CD4-positive, alpha-beta T cell treated with Interferon alpha-2 for 1 hour (primary cell): ENCODE data around the gene ZACN.
A peak's percentile ranks its signal among the peaks of the same experiment; 100 is the strongest.
"Not testable (repeated sequence)": the region's sequence is repeated elsewhere in the genome, so short reads cannot be mapped to it uniquely, and the experiment has no call there.

Experiments
- DNase-seq, 2 donors: peaks; one replicate each; pipeline ENCODE4 v3.0.0-alpha.2; 2020 to 2022

Gene ZACN

GRCh38 chr17:76056882-76057281 lies 22.1 kb upstream of the ZACN start:
- DNase-seq = no peak

DNA sequence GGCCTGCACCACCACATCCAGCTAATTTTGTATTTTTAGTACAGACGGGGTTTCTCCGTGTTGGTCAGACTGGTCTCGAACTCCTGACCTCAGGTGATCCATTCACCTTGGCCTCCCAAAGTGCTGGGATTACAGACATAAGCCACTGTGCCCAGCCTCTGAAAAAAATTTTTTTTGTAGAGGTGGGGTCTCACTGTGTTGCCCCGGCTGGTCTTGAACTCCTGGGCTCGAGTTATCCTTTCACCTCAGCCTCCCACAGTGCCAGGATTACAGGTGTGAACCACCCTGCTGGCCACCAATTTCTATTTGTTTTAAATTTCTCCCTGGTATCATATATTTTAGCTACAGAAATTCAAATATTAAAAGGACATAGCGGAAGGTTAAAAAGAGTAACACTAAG lies 20.7 kb upstream of the ZACN start:
- not testable (repeated sequence) for DNase-seq

- DNase-seq = peak in 1 of 2 donors; percentile 53
Observed at GRCh38 chr17:76063875-76064546, 15.0 kb upstream of the ZACN start.

DNA sequence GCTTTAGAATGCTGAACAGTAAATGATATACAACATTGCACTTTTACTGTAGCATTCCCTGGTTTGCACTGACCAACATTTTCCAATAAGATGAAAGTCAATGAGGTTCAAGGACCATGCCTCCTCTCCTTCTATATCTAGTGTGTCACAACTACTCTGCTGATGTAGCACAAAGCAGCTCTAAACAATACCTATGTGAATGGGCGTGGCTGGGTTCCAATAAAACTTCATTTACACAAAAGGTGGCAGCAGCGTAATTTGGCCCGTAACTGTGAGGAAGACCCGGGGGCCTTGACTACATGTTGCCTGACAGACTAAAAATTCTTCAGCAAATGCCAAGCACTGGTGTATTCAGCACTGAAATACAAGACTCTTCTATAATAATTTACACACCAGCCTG lies 13.2 kb upstream of the ZACN start:
- no peak for DNase-seq

- no peak for DNase-seq
Observed at GRCh38 chr17:76071531-76072147, 7.3 kb upstream of the ZACN start.

- peak; percentile 86 to 87 for DNase-seq
Observed at GRCh38 chr17:76072148-76072858, 6.7 kb upstream of the ZACN start, which contains the start of gene SRP68. Gene SRP68, minus strand, starts transcription at chr17:76072517. Its CDS starts 26 bp downstream, at chr17:76072491.

GRCh38 chr17:76074390-76075363 lies 4.3 kb upstream of the ZACN start, which contains the start of gene GALR2:
Gene GALR2, plus strand, starts transcription at chr17:76074781. Its CDS starts 103 bp downstream, at chr17:76074884.
- DNase-seq = no peak

- no peak for DNase-seq
Observed at GRCh38 chr17:76075364-76076145, 3.4 kb upstream of the ZACN start.

- DNase-seq = no peak
Observed at GRCh38 chr17:76076146-76076764, 2.7 kb upstream of the ZACN start.

DNA sequence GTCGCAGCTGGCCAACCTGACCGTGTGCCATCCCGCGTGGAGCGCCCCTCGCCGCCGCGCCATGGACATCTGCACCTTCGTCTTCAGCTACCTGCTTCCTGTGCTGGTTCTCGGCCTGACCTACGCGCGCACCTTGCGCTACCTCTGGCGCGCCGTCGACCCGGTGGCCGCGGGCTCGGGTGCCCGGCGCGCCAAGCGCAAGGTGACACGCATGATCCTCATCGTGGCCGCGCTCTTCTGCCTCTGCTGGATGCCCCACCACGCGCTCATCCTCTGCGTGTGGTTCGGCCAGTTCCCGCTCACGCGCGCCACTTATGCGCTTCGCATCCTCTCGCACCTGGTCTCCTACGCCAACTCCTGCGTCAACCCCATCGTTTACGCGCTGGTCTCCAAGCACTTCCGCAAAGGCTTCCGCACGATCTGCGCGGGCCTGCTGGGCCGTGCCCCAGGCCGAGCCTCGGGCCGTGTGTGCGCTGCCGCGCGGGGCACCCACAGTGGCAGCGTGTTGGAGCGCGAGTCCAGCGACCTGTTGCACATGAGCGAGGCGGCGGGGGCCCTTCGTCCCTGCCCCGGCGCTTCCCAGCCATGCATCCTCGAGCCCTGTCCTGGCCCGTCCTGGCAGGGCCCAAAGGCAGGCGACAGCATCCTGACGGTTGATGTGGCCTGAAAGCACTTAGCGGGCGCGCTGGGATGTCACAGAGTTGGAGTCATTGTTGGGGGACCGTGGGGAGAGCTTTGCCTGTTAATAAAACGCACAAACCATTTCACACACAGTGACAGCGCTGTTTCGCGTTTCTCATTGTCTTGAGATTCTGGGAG lies 2.0 kb upstream of the ZACN start:
- peak; percentile 52 to 71 for DNase-seq

- DNase-seq = no peak
Observed at GRCh38 chr17:76077584-76078110, 1.3 kb upstream of the ZACN start.

GRCh38 chr17:76078370-76078769 lies 612 bp upstream of the ZACN start:
- DNase-seq = not testable (repeated sequence)

DNA sequence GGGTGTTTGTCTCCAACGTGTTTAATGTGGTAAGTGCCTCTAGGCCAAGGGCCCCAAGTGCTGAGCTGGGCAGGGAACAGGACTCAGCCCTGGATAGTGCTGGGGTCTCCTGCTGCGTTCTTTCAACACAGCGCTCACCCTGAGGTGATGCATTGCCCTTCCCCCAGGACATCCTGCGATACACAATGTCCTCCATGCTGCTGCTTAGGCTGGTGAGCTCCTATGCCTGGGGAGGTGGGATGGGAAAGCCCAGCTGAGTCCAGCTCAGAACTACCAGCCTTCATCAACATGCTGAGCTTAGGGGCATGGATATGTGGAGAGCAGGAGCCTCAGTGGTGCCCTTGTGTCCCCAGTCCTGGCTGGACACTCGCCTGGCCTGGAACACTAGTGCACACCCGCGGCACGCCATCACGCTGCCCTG lies 563 bp downstream of the ZACN start:
- DNase-seq = no peak

GRCh38 chr17:76079956-76080767 lies 1.2 kb downstream of the ZACN start:
- no peak for DNase-seq

- no peak for DNase-seq
Observed at GRCh38 chr17:76080768-76081287, 1.8 kb downstream of the ZACN start.

GRCh38 chr17:76081295-76082210 lies 2.6 kb downstream of the ZACN start:
- DNase-seq = no peak

DNA sequence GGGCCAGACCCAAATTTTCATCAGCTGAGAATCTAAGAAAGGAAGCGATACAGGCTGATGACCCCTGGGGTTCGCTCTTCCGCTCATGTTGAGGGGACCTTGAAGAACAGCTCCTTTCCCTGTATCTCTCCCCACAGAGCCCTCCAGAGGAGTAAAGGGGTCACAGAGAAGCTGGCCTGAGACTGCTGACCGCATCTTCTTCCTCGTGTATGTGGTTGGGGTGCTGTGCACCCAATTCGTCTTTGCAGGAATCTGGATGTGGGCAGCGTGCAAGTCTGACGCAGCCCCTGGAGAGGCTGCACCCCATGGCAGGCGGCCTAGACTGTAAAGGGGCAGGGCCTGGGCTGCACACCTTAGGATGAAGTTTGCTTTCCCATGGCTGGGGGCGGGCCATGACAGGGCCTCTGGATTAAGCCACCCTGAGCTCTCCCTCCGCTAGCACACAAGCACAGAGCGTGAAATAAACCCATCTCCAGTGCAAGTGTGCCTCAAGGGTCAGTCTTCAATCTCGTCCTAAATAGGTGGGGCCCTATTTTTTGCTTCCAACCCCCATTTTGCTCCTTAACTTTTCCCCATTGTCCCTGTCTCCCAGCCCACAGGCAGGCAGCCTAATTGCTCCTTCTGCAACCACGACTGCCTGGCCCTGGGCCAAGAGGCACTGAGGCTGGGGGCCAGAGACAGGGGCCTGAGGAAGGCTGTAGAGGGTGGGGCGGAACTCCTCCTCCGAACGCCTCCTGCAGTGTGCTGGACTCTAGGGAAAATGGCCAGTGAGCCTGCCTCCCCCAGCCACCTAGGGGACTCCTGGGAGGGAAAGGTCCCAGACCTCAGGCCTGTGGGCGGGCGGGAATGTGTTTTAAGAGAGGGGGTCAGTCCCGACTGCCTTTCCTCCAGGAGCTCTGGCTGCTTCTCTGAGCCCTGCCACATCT lies 3.6 kb downstream of the ZACN start:
- no peak for DNase-seq
